GM12891 (cell line): ENCODE results near the gene CHPF2.

ENCODE experiments used
- PAX5 ChIP-seq: IDR thresholded peaks from 2 replicates; pipeline ENCODE4 v1.6.1; 2011; ENCODE audit warnings: low read length, moderate library complexity, mild to moderate bottlenecking; ENCODE audit not compliant: insufficient read depth, severe bottlenecking
- POLR2A ChIP-seq: IDR thresholded peaks from 2 replicates; pipeline ENCODE4 v1.6.1; 2011; ENCODE audit warnings: low read depth, low read length, control low read depth
- POLR2AphosphoS5 ChIP-seq: IDR thresholded peaks from 2 replicates; pipeline ENCODE4 v1.6.1; 2011; ENCODE audit warnings: low read depth, low read length, control low read depth
- POU2F2 ChIP-seq: IDR thresholded peaks from 2 replicates; pipeline ENCODE4 v1.6.1; 2011; ENCODE audit warnings: low read depth, mild to moderate bottlenecking, control low read depth, low read length, moderate library complexity
- SPI1 ChIP-seq: IDR thresholded peaks from 2 replicates; pipeline ENCODE4 v1.6.1; 2011; ENCODE audit warnings: low read depth, low read length, control low read depth
- TAF1 ChIP-seq: IDR thresholded peaks from 2 replicates; pipeline ENCODE4 v1.6.1; 2011; ENCODE audit warnings: low read depth, low read length, control low read depth

- TF ChIP-seq POLR2A = no peak
- TF ChIP-seq POU2F2 = no peak
- TF ChIP-seq POLR2AphosphoS5 = no peak
- no peak for TF ChIP-seq PAX5
- TF ChIP-seq SPI1 = no peak
- TF ChIP-seq TAF1 = no peak
These were observed 34.4 kb upstream of the CHPF2 start for GRCh38 chr7:151197932-151198331.
